SK-N-MC (cell line): ENCODE data around the gene CCT4.

Source experiments
- EZH2 ChIP-seq: fragments of 200-600 bp; sonication (generic); IDR thresholded peaks from one replicate; pipeline ENCODE4 v1.6.1; 2017; ENCODE audit warnings: antibody characterized with exemption
- FOXP2 ChIP-seq: optimal IDR thresholded peaks from 2 replicates; pipeline ENCODE3; 2011; ENCODE audit warnings: mild to moderate bottlenecking, moderate library complexity; ENCODE audit not compliant: insufficient read depth; ENCODE audit errors: extremely low read length, control extremely low read depth
- POLR2AphosphoS5 ChIP-seq: IDR thresholded peaks from 2 replicates; pipeline ENCODE4 v1.6.1; 2012; ENCODE audit warnings: mild to moderate bottlenecking, low read depth, low read length, borderline replicate concordance

GRCh38 chr2:61910603-61911002 is 22.1 kb upstream of the CCT4 start:
- TF ChIP-seq EZH2 (no peak), POLR2AphosphoS5 (no peak), FOXP2 (no peak)
